ENCODE measurements around the gene DPYD. TPM values are rescaled to one million over a fixed set of nuclear protein-coding genes. Genes with fewer than 3 reads are reported as not detected.

The DPYD gene
- total RNA-seq, 2 experiments from 2014 or later = 6.6 to 7.8 TPM

DNA sequence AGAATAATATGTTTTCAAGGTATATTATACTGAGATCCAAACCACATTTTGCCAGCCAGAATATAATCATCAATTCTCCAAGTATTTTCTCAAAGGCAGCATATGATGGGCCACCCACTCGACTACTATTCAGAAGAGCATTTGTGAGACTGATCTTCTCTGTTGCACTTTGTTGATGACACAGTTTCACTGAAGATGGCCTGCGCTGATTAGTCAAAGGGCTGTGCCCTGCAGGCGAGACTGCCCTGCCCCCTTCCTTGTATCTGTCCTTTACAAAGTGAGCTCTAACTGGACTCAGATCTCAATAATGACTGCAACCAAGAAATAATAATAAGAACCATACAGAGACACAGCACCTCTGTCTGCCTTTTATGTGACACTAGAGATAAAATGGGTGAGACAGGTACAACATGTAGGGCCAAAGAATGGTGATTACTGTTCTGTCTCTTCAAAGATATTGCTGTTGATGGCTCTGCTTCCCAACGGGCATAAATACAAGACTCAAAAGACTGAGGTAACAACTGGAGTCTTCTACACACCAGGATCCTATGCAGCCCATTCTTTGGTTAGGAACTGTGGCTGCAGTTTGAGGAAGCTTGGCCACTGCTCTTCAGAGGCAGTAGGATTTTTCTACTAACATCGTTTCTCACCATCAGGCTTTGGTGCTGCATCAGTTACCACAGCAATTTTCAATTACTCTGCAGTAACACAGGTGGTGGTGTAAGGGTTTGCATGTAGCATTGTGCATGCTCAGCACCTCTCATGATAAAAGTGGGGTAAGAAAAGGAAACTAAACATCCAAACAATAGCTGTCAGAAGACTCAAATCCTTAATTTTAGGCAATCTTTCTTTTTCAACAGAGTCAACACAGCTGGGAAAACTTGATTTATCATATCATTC, 718.1 kb downstream of the DPYD start:
- ChIA-PET POLR2A (interaction anchor here (0.7 kb wide), 1 partner anchor 435 kb away, joined by 3 read pairs; no protein-coding TSS in a partner anchor), CTCF (interaction anchor here (0.7 kb wide), 1 partner anchor 8 kb away, joined by 3 read pairs; no protein-coding TSS in a partner anchor)

DNA sequence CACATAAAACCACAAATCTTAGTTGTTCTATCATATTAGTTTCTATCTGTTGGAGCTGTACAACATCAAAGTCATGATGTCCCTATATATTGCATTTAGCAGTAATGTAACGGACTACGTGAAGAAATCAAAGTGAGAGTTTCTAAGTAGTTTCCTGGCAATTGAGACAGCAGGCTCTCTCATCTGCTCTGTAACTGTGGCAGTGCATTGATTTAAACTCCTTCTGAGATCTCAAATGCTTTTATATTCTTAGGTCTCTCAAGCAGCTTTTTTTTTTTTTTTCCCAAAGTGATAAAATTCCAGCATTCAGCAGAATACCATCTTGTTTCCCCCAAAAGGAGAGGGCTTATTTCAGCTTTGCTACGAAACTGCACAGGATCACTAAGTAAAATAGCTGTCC, 719.2 kb downstream of the DPYD start:
- CTCF ChIA-PET = no interaction called here
- POLR2A ChIA-PET = no interaction called here

DNA sequence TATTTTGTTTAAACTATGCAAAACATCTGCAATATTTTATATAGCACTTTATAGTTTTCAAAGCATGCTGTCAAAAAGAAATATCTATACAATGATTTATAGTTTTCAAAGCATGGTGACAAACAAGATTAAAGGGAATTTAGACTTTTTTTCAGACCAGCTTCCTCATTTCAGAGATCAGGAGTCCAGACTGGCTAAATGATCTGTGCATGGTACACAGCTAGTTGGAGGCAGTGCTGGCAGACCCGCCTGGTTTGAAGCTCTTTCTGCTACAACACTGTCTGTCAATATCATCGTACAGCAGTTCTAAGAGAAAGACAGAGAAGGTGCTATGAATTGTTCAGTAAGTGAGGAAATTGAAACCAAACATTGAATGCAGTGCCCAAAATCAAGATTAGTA, 720.2 kb downstream of the DPYD start:
- CTCF ChIA-PET = no interaction called here
- POLR2A ChIA-PET = no interaction called here

DNA sequence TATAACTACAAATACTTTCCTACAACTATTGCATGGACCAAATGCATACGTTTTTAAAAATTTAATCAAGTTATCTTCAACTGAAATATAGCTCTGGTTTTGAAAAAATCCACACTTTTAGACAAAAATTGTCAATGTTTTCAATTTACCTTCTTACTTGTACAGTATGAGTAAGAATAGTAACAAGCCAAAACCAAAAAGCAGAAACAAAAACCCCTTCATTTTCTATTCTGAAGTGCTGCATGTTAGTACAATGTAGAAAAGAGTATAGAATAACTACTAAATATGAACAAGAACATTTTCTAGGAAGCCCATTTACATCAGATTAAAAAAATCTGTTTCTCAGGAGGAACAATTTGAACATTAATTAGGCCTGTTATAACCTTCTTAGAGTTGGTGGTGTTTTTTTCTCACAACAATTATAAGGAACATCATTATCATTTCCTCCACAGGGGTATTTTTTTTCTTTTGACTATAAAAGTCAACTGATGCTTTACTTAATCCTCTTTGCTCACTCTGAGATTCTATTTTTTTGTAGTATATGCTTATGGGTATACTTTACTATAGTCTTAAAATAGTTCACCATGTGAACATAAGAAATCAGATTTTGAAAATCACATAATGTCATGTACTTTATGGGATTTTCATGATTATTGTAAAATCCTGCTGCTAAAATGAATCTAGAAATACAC, 723.9 kb downstream of the DPYD start:
- POLR2A ChIA-PET = no interaction called here
- CTCF ChIA-PET = no interaction called here

DNA sequence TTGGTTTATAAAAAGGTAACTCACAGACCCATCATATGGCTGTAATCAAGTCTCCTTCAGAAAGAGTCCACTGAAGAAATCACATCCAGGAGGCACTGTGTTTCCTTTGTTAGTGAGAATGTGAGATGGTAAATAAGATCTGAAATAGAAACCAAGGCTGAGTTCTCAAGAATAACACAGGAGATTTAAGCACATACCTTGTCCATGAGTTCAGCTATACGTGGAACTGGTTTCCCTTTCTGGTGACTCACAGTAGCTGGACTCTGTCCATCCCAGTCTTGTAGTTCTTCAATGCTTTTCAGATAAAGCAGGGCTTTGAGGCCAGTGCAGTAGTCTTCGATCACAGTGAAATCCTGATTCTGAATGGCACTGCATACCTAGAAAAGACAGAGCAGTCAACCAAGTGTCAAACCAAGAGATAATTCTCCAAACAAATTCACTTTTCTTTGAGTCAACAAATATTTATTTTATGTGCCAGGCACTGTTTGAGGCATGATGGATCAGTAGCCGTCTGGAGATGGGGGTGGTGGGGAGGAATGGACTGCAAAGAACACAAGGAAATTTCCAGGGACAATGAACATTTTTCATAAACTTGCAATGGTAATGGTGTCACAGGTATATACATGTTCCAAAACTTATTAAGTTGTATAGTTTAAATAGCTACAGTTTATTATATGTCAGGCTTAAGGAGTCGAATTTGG, 727.8 kb downstream of the DPYD start:
- ChIA-PET POLR2A (no interaction called here), CTCF (no interaction called here)

DNA sequence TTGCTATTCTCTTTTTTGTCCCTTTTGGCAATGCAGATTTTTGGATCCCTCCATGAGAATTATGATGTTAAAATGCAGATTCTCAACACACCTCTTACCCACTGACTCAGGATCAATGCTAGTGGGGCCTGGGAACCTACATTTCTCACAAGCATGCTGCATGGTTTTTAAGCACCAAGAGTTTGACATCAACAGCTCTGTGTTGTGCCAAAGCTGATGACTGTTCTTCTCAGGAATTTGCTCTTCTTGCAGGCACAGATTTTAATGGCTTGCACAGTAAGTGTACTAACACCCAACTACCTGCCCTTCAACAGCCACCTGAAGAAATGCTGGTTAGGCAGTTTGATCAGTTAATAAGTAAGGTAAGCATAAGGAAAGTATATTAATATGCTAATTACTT, 730.5 kb downstream of the DPYD start:
- ChIA-PET CTCF (no interaction called here), POLR2A (no interaction called here)

DNA sequence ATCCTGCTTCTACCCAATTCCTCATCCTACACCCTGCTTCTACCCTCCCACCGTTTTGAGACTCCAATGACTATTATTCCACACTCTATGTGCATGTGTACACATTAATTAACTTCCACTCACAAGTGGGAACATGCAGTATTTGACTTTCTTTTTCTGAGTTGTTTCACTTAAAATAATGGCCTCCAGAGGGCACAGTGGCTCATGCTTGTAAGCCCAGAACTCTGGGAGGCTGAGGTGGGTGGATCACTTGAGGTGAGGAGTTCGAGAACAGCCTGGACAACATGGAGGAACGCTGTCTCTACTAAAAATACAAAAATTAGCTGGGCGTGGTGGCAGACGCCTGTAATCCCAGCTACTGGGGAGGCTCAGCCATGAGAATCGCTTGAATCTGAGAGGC, 734.5 kb downstream of the DPYD start:
- POLR2A ChIA-PET = no interaction called here
- CTCF ChIA-PET = no interaction called here

DNA sequence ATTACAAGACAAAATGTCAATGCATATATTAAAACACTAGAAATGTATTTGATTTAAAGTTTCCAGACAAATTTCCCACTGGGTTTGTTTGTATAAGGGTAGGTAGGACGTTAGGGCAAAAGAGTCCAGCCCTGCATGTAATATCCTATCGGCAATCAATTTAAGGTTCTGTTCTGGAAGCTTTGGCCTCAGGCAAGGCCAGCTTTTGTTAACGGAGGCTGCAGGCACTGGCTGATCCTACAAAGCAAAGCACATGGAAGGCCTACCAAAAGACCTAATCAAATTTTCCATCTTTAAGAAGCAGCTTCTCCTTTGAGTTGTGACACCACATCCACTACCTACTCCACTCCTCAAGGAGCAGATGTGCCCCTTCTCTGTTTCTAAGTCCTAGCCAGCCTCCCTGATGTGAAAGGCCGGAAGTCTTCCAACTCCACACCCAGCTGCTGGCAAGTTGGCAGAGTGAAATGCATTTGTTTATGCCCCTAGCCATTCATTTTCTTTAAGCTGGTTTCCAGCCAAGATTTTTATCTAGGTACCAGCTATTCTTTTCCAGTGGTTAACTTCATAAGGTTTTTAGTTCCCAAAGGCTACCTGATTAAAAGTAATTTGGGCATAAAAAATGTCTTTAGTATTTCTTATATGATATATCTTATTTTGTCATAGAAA, 746.7 kb downstream of the DPYD start:
- CTCF ChIA-PET = no interaction called here
- POLR2A ChIA-PET = no interaction called here

DNA sequence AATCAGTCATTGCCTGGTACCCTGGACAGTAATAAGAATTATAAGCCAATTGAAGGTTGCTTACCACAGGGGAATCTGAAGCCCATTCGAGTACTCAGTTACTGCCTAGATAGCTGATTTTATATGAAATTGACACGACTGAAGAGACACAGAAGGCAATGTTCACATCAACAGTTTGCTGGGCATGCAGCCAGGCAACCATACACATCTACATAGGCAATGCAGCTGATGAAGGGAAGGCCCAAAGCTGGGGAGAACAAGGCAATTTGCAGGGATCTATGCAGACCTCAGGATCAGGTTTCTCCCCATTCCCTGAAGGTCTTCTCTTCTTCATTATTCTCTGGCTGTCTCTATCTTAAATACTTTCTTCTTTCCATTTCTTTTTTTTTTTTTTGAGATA, 750.5 kb downstream of the DPYD start:
- CTCF ChIA-PET = no interaction called here
- POLR2A ChIA-PET = no interaction called here

DNA sequence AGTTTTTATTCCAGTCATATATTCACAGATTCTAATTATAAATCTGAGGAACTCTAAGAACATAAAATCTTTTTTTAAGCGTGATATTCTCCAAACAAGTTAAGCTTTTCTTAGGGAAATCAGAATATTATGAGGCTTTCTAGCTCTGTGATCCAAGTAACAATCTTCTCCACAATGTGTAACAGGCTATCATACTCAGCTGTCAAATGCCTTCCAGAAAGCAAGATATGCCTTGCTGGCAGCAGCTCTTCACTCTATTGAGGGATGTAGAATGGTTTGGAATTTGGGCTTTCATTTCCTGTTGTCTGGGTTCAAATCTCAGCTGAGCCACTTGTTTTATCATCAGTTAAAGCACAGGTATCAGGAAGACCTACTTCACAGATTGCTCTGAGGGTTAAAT, 752.8 kb downstream of the DPYD start:
- ChIA-PET CTCF (no interaction called here), POLR2A (no interaction called here)

DNA sequence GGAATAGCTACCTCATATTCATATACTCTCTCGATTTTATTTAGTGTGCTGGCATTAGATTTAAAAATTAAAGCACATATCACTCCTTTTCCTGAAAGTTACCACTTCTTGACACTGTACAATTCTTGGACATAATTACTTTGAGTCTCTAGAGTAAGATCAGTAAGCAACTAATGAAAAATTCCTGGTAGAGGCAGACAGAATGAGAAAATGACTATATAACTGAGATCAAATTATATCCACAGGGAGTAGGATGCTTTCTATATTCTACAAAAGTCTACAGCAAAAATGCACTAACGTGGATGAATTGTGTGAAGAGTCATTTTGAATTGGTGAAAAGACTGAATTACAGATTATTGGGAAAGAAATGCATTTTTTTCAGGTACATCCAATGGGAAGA, 753.6 kb downstream of the DPYD start:
- ChIA-PET CTCF (no interaction called here), POLR2A (no interaction called here)

DNA sequence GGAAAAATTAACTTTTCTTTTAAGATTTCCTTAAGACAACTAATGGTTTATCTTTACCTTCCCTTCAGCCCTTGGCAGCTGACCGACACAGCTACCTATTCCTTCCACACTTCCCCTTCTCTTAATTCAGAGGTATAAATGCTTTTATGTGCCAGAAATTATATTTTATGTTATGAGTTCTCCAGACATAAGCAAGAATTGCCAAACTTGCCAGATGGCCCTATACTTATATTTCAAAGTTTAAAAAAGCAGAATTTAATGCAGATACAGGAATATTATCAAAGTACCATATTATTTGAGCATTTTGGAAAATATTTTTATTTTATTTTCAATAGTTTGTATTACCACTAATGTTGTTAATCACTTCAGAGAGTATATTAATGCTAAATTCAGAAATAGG, 754.2 kb downstream of the DPYD start:
- ChIA-PET CTCF (no interaction called here), POLR2A (no interaction called here)

DNA sequence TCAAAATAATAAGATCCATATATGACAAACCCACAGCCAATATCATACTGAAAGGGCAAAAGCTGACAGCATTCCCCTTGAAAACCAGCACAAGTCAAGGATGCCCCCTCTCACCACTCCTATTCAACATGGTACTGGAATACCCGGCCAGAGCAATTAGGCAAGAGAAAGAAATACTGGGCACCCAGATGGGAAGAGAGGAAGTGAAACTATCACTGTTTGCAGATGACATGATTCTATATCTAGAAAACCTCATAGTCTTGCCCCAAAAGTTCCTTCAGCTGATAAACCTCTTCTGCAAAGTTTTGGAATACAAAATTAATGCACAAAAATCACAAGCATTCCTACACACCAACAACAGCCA, 756.6 kb downstream of the DPYD start:
- ChIA-PET CTCF (no interaction called here), POLR2A (no interaction called here)

DNA sequence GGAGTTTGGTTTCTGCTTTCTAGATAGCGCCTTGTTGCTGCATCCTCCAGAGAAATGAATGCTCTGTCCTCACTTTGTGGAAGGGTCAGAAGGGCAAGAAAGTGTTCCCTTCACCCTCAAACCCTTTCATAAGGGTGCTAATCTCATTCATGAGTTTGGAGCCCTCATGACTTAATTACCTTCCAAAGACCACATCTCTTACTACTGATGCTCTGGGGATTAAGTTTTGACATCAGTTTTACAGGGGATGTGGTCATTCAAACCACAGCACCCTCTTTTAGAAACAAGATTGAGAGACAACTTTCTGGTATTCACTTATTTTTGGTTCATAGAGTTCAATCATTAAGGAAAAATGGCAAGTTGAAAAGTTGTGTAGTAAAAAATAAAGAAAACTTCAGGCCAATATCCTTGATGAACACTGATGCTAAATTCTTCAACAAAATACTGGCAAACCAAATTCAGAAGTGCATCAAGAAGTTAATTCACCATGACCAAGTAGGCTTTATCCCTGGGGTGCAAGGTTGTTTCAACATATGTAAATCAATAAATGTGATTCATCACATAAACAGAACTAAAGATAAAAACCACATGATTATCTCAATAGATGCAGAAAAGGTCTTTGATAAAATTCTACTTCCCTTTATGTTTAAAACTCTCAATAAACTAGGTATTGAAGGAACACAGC, 757.1 kb downstream of the DPYD start:
- POLR2A ChIA-PET = no interaction called here
- CTCF ChIA-PET = no interaction called here

DNA sequence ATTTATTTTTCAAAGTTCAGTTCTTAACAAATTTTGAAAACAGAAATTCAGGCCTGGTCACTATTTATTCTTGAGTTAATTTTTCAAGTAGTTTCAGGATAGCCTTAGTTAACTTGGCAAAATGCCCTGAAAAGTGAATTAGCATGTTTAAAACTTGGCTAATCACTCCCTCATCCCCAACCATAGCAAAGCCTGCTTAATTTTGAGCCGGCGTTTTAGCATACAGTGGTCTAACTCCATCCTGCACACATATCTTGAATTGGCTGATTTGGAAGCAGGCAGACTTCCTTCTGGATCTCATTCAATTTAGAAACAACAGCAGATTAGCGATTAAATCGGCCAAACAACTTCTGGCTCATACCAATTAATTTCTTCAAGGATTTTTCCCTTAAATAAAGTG, 760.0 kb downstream of the DPYD start:
- POLR2A ChIA-PET = no interaction called here
- CTCF ChIA-PET = no interaction called here

DNA sequence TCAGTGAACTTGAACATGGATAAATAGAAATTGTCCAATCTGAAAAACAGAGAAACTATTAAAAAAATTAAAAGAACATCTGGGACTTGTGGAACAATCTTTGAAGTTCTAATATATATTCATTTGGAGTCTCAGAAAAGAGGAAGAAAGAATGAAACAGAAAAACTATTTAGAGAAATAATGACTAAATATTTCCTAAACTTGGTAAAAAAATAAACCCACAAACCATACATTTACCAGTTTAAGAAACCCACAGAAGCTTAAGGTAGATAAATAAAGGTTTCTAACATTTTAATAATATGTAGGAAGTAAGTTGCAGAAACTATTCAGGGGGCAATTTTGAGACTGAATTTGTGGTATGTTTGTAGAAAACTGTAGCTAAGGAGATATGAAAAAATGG, 761.5 kb downstream of the DPYD start:
- CTCF ChIA-PET = no interaction called here
- POLR2A ChIA-PET = no interaction called here

DNA sequence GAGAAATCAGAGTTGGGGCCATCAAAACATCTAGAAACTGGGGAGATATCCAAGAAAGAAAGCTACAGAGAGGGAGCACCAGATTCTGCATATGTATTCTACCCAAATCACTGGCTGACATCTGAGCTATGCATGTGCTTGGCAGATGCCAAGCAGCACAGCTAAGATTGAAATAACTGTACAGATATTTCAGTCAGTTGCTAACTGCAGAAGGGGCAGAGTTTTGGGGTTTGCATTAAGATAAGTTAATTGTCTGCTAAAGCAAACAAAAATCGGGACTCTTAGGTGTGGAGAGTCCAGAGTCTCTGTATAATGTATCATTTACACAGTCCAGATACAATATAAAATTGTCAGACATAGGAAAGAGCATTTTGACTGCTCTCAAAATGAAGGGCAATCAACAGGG, 762.1 kb downstream of the DPYD start:
- CTCF ChIA-PET = no interaction called here
- POLR2A ChIA-PET = no interaction called here

DNA sequence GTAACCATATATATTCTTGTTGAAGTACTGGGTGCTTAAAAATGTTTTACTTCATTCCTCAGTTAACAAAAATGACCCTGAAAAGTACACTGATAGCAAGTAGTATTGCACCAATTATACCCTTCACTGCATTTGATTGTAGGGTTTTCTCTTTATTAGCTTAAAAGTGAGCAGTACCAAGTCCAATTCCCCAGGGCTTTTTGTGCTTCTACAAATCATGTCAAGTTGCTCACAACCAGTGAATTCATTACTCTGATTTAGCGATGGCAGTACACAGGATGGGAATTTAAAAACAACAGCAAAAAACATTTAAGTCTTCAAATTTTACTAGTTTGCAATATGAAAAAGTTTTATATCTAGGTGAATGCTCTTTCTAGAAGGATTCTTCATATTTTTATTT, 762.8 kb downstream of the DPYD start:
- ChIA-PET POLR2A (no interaction called here), CTCF (no interaction called here)

DNA sequence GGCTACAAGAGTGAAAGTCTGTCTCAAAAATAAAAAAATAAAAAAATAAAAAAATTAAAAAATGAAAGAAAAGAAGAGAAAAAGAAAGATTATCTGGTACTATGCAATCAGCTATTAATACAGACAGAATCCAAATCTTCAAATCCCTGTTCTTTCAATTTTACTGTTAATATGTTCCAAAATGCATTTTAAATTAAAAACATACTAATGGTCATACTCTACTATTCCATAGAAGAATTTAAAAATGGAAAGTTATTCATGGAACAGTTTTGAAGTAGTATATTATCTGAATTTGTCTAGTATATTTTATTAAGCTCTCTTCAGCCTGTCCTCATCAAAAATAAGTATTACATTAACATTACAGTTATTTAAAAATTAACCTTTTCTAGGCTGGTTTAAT, 769.2 kb downstream of the DPYD start:
- POLR2A ChIA-PET = no interaction called here
- CTCF ChIA-PET = no interaction called here

DNA sequence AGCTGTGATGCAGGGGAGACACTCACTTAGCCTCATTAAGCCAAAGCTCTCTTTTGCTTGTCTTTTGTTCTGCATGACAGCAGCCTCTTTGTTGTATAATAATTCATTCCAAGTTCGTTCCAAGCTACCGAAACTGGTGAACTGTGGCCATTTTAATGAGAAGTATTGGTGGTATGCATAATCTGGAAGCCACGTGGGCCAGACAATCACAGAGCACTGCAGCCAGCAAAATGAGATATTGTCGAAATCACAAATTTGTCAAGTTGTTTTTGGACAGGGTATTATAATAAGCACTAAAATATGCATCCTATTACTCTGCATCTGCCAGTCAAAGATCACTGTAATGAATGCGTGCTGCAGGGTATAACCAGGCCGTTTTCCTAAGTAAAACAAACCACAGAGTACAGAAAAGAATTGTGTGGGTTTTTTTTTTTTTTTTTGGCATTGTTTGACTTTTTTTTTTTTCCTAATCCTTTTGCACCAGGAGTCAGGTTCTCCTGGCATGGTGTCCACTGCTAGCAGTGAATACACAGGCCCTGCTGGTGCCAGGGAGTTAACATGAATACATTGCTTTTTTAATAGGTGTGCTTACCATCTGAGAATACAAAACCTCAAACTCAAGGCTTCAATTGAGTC, 775.4 kb downstream of the DPYD start:
- ChIA-PET POLR2A (no interaction called here), CTCF (interaction anchor here (0.6 kb wide), 1 partner anchor 28 kb away, joined by 3 read pairs; no protein-coding TSS in a partner anchor)

Data from activated CD8-positive, alpha-beta memory T cell treated with anti-CD3 and anti-CD28 coated beads for 36 hours (primary cell).